HepG2 (cell line): Measurements from ENCODE around the gene ATP2C2. TPM values are rescaled to one million over a fixed set of nuclear protein-coding genes. Genes with fewer than 3 reads are reported as not detected.
A peak's percentile ranks its signal among the peaks of the same experiment; 100 is the strongest.

Experiments used
- CREB3 ChIP-seq: sonication (generic); formaldehyde crosslinking; IDR thresholded peaks from 2 replicates; pipeline ENCODE4 v1.5.0; 2020; ENCODE audit warnings: missing genetic modification reagents
- CREM ChIP-seq, 2 experiments: sonication (generic) in 1 of 2; formaldehyde crosslinking in 1 of 2; IDR thresholded peaks; 2 replicates each; pipeline versions ENCODE4 v1.4.0 to v1.6.1; 2016 to 2020; ENCODE audit warnings: antibody characterized with exemption in 1 of 2, mild to moderate bottlenecking in 1 of 2, missing genetic modification reagents in 1 of 2
- EEA1 ChIP-seq: sonication (generic); formaldehyde crosslinking; IDR thresholded peaks from 2 replicates; pipeline ENCODE4 v1.5.1; 2020; ENCODE audit warnings: mild to moderate bottlenecking, missing genetic modification reagents, borderline replicate concordance
- ETS1 ChIP-seq: sonication (generic); formaldehyde crosslinking; IDR thresholded peaks from 2 replicates; pipeline ENCODE4 v1.4.0; 2020; ENCODE audit warnings: missing genetic modification reagents
- GLI4 ChIP-seq: sonication (generic); formaldehyde crosslinking; IDR thresholded peaks from 2 replicates; pipeline ENCODE4 v1.5.1; 2020; ENCODE audit warnings: missing genetic modification reagents, mild to moderate bottlenecking, moderate library complexity, borderline replicate concordance
- NCOA5 ChIP-seq: sonication (generic); formaldehyde crosslinking; IDR thresholded peaks from 2 replicates; pipeline ENCODE4 v1.4.0; 2020; ENCODE audit warnings: missing genetic modification reagents
- NRL ChIP-seq: sonication (generic); formaldehyde crosslinking; IDR thresholded peaks from 2 replicates; pipeline ENCODE4 v1.5.0; 2020; ENCODE audit warnings: missing genetic modification reagents, mild to moderate bottlenecking, moderate library complexity, borderline replicate concordance
- PCBP1 ChIP-seq: fragments of 200-400 bp; formaldehyde crosslinking; IDR thresholded peaks from 2 replicates; pipeline ENCODE4 v1.6.1; 2017; ENCODE audit warnings: mild to moderate bottlenecking, low read depth, low read length, borderline replicate concordance
- RFXAP ChIP-seq: sonication (generic); formaldehyde crosslinking; IDR thresholded peaks from 2 replicates; pipeline ENCODE4 v1.4.0; 2020; ENCODE audit warnings: missing genetic modification reagents, borderline replicate concordance
- TBL1XR1 ChIP-seq: fragments of 150-350 bp; IDR thresholded peaks from 2 replicates; pipeline ENCODE4 v1.6.1; 2014; ENCODE audit warnings: borderline replicate concordance, low read length; ENCODE audit not compliant: partially characterized antibody
- TRIM24 ChIP-seq: sonication (generic); formaldehyde crosslinking; IDR thresholded peaks from 2 replicates; pipeline ENCODE4 v1.8.0; 2022; ENCODE audit warnings: mild to moderate bottlenecking, missing genetic modification reagents
- ZBED4 ChIP-seq: sonication (generic); formaldehyde crosslinking; IDR thresholded peaks from 2 replicates; pipeline ENCODE4 v1.4.0; 2020; ENCODE audit warnings: missing genetic modification reagents, borderline replicate concordance
- ZNF136 ChIP-seq: sonication (generic); formaldehyde crosslinking; IDR thresholded peaks from 2 replicates; pipeline ENCODE4 v1.8.1; 2022; ENCODE audit warnings: low read depth, mild to moderate bottlenecking, moderate library complexity, missing genetic modification reagents
- ZNF572 ChIP-seq: sonication (generic); formaldehyde crosslinking; IDR thresholded peaks from 2 replicates; pipeline ENCODE4 v1.5.1; 2020; ENCODE audit warnings: mild to moderate bottlenecking, missing genetic modification reagents
- ZNF644 ChIP-seq: IDR thresholded peaks from 2 replicates; pipeline ENCODE4 v1.6.1; 2016; ENCODE audit warnings: low read depth
- ZNF687 ChIP-seq: sonication (generic); formaldehyde crosslinking; IDR thresholded peaks from 2 replicates; pipeline ENCODE4 v1.5.1; 2020; ENCODE audit warnings: mild to moderate bottlenecking, missing genetic modification reagents, moderate library complexity
- ZNF703 ChIP-seq: sonication (generic); formaldehyde crosslinking; IDR thresholded peaks from 2 replicates; pipeline ENCODE4 v1.5.1; 2020; ENCODE audit warnings: missing genetic modification reagents, mild to moderate bottlenecking, moderate library complexity, borderline replicate concordance
- ZSCAN29 ChIP-seq: sonication (generic); formaldehyde crosslinking; conservative IDR thresholded peaks from 2 replicates; pipeline ENCODE4 v1.4.0; 2020; ENCODE audit warnings: mild to moderate bottlenecking, missing genetic modification reagents
- polyA plus RNA-seq, 8 experiments: library from polyadenylated mRNA; depleted of rRNA in 3 of 8; stranded (reverse) in 7 of 8; unstranded in 1 of 8; fragments of >200 nt; fragmentation: Illumina TruSeq in 4 of 8; extraction: Trizol in 4 of 8; gene quantifications; 2 replicates each; pipeline versions ENCODE4 v1.2.1 to v1.2.3, GENCODE V29; 2011 to 2016; ENCODE audit warnings: low read depth in 4 of 8, missing spikeins in 1 of 8, mixed read lengths in 1 of 8; ENCODE audit not compliant: insufficient read depth in 1 of 8
- total RNA-seq, 5 experiments: library from RNA; depleted of rRNA; stranded (reverse); fragments of >200 nt; fragmentation: Illumina TruSeq; extraction: Trizol; gene quantifications; 2 replicates each; pipeline ENCODE4 v1.2.3, GENCODE V29; 2016; ENCODE audit warnings: low read depth in 1 of 5

The ATP2C2 gene
- total and polyA plus RNA-seq, 2 of the 13 experiments (the other 11 are each of a cell fraction or from before 2014, with no cell fraction given) = 0.07 TPM; not detected in 1

GRCh38 chr16:84504420-84505248 is 136.3 kb downstream of the ATP2C2 start, which contains the start of gene MEAK7 (continued):
- peak; percentile 100 for TF ChIP-seq ZBED4 (CRISPR knock-in tag)
- peak; percentile 92 for TF ChIP-seq ZNF687 (CRISPR knock-in tag)
- TF ChIP-seq ZNF136 (CRISPR knock-in tag) = no peak
- no peak for TF ChIP-seq CREB3 (CRISPR knock-in tag)
- TF ChIP-seq ZNF572 (CRISPR knock-in tag) = no peak; the same call in 1 of the 2 replicates
- peak; percentile 91; the same call in 1 of the 2 replicates for TF ChIP-seq PCBP1
- TF ChIP-seq NRL (CRISPR knock-in tag) = peak; percentile 11; the same call in 1 of the 2 replicates
- TF ChIP-seq TRIM24 (CRISPR knock-in tag) = no peak
- TF ChIP-seq ZNF703 (CRISPR knock-in tag) = no peak
- TF ChIP-seq ZSCAN29 (CRISPR knock-in tag) = peak; percentile 99
- 0 out of 2 replicates have a peak, but pooled peaks have one; percentile 10 for TF ChIP-seq GLI4 (CRISPR knock-in tag)
- no peak for TF ChIP-seq ETS1 (CRISPR knock-in tag)
- TF ChIP-seq NCOA5 (CRISPR knock-in tag) = no peak
- TF ChIP-seq RFXAP (CRISPR knock-in tag) = peak; percentile 95
- no peak for TF ChIP-seq ZNF644 (CRISPR knock-in tag)
- no peak for TF ChIP-seq CREM (IDR thresholded peaks at IDR 0.05)
- TF ChIP-seq CREM (CRISPR knock-in tag; IDR thresholded peaks at IDR 0.05) = no peak
- TF ChIP-seq TBL1XR1 = no peak
- TF ChIP-seq EEA1 (CRISPR knock-in tag) = peak; percentile 49; the same call in 1 of the 2 replicates
